Stimulated activated CD4-positive, alpha-beta T cell treated with anti-CD3 and anti-CD28 coated beads, Interleukin-1b, Interleukin-23, amount 100 ng/mL, for 4 hours (primary cell): ENCODE results near the gene ATP7A.
"Not testable (repeated sequence)": the region's sequence is repeated elsewhere in the genome, so short reads cannot be mapped to it uniquely, and the experiment has no call there.

Experiments used
- DNase-seq, 2 donors: peaks; one replicate each; pipeline ENCODE4 v3.0.0-alpha.2; 2020; ENCODE audit warnings: low read depth in 2 of 2

The ATP7A gene

GRCh38 chrX:77910108-77910840 lies at the start of gene ATP7A:
Gene ATP7A (plus strand): TSS chrX:77910693. CDS start chrX:77971642, 60,949 bp downstream.
- DNase-seq, result peak; percentile 74 to 81

GRCh38 chrX:77875372-77875771 lies 35.1 kb upstream of the ATP7A start:
- no peak for DNase-seq

GRCh38 chrX:77881418-77881817 lies 29.1 kb upstream of the ATP7A start:
- not testable (repeated sequence) for DNase-seq

GRCh38 chrX:77892887-77893286 lies 17.6 kb upstream of the ATP7A start:
- DNase-seq, result no peak

- DNase-seq, result no peak
Observed at GRCh38 chrX:77893713-77894112, 16.8 kb upstream of the ATP7A start.

- peak; percentile 69 to 81 for DNase-seq
Observed at GRCh38 chrX:77894921-77895886, 15.3 kb upstream of the ATP7A start, which contains the start of gene MAGT1. Gene MAGT1 (minus strand): TSS chrX:77895435. CDS start chrX:77895410, 25 bp downstream.

- peak in 1 of 2 donors; percentile 45 for DNase-seq
Observed at GRCh38 chrX:77899081-77899828, 11.2 kb upstream of the ATP7A start, which contains the start of gene COX7B. Gene COX7B (plus strand): TSS chrX:77899468. CDS start chrX:77899554, 86 bp downstream.

GRCh38 chrX:77900688-77901087 lies 9.8 kb upstream of the ATP7A start:
- no peak for DNase-seq

GRCh38 chrX:77901506-77901905 lies 9.0 kb upstream of the ATP7A start:
- no peak for DNase-seq

- DNase-seq, result no peak
Observed at GRCh38 chrX:77917294-77917933, 6.9 kb downstream of the ATP7A start.

GRCh38 chrX:77918568-77918967 lies 8.1 kb downstream of the ATP7A start:
- DNase-seq, result no peak

GRCh38 chrX:77919370-77919769 lies 8.9 kb downstream of the ATP7A start:
- DNase-seq, result not testable (repeated sequence)

- DNase-seq, result no peak
Observed at GRCh38 chrX:77922787-77923186, 12.3 kb downstream of the ATP7A start.

- no peak for DNase-seq
Observed at GRCh38 chrX:77924320-77924859, 13.9 kb downstream of the ATP7A start.

- DNase-seq, result no peak
Observed at GRCh38 chrX:77925764-77926163, 15.3 kb downstream of the ATP7A start.

GRCh38 chrX:77930581-77930980 lies 20.1 kb downstream of the ATP7A start:
- DNase-seq, result no peak

- no peak for DNase-seq
Observed at GRCh38 chrX:77935886-77936285, 25.4 kb downstream of the ATP7A start.

GRCh38 chrX:77936299-77936698 lies 25.8 kb downstream of the ATP7A start:
- no peak for DNase-seq

GRCh38 chrX:77937291-77937690 lies 26.8 kb downstream of the ATP7A start:
- no peak for DNase-seq

GRCh38 chrX:77938083-77938680 lies 27.7 kb downstream of the ATP7A start:
- no peak for DNase-seq
